Activated gamma-delta T cell treated with anti-CD3 and anti-CD28 coated beads, Interleukin-2, amount 50 U/mL, for 16 hours (primary cell): ENCODE data around the gene KRTAP23-1.

Experiments
- DNase-seq: peaks from one replicate; pipeline ENCODE4 v3.0.0-alpha.2; 2020; ENCODE audit warnings: low read depth

The KRTAP23-1 gene

DNA sequence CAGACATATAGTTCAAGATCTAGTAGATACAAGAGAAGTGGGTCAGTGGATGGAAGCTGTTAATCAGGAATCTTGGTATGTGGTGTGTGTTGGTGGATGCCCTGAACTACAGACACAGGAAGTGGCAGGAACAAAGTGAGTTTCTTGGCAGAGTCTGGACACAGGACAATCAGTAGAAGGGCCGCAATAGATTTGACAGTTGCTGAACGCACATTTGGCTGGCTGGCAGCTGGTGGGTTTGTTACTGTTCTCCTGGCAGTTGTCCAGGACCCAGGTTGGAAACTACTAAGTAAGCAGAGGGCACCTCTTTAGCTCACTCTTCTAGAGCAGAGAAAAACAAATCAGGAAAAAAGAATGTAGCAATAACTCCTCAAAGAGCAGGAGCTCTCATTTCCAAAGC lies 41.5 kb downstream of the KRTAP23-1 start:
- DNase-seq = no peak

DNA sequence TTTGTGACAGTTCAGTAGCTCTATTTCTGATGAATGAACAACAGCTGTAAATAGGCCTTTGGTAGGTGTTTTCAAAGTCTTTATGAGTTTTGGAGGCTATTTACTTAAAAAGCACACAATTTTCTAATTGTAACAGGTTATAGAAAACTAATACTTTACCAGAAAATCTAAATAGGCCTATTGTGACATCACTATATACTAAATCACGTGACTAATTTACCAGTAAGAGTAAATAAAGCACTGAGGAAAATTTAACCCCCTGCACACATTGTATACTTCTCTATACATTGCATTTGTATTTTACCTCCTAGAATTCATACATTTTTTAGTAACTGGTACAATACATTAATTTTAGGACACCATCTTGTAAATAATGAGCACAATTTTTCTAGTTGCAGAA lies 43.3 kb downstream of the KRTAP23-1 start:
- no peak for DNase-seq
